Adipose tissue (tissue), 3 donors: Measurements from ENCODE around the gene CCDC57. TPM values are rescaled to one million over a fixed set of nuclear protein-coding genes. Genes with fewer than 3 reads are reported as not detected.

Experiments
- H3K27ac ChIP-seq: one replicate; pipeline ENCODE4 v1.5.1; 2013; ENCODE audit warnings: low read depth, low read length
- whole genome bisulfite sequencing, 3 donors: extraction: QIAGEN DNeasy Blood & Tissue Kit; methylation state at CpG; one replicate each; pipeline ENCODE4 v1.1.7; 2013; 5-methylcytosine and 5-hydroxymethylcytosine counted together
- polyA plus RNA-seq, 3 donors: library from polyadenylated mRNA; stranded (reverse); fragments of 200-250 nt; gene quantifications; one replicate each; pipeline ENCODE4 v1.2.3, GENCODE V29; 2013
- donor health status: healthy with polysubstance abuse.
- donor health status: Bipolar disorder and iron deficiency.
- donor health status: healthy.

CCDC57 gene
- polyA plus RNA-seq, 3 donors = 22.7 to 23.7 (median 22.9) TPM

DNA sequence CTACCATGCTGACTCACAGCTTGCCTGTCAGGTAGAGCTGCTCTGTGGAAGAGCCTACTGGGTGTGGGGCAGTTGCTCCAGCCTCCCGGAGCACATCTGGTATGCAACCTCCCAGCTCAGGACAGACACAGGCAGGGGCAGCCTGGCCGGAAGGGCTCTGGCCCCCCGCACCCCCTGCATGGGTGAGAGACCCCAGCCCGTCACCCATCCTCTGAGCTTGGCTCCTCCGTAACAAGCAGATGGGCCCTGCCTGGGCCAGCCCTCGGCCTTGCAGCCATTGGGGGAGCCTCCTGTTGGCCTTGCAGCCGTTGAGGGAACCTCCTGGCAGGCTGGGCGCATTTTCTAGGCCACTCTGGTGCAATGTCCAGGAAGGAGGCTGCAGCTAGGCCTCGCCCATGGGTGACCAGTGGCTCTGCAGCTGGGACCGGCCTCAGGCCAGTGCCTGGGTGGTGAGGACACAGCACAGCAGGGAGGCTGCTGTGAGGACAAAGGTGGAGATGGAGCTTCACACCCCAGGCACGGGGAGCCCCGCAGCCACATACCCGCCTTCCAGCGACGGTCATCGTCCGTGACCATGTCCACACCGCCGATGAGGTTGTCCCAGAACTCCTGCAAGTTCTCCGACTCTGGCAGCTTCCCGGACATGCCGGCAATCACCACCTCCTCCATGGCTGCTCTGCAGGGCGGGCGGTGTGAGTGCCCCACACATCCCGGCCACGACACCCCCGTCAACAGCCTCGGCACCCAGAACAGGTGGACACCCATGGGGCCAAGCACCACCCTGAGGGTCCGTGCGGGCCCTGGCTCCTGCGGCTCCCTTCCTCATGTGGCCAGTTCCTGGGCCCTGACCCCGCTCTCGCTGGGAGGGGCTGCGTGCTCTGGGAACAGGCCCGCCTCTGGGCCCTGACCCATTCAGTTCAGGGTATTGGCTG lies 116.6 kb downstream of the CCDC57 start:
- 74 to 93% (median 85%) methylated on average over 34 to 35 of the region's 35 CpGs for WGBS, 3 donors
- H3K27ac ChIP-seq = no peak overlapping the region

DNA sequence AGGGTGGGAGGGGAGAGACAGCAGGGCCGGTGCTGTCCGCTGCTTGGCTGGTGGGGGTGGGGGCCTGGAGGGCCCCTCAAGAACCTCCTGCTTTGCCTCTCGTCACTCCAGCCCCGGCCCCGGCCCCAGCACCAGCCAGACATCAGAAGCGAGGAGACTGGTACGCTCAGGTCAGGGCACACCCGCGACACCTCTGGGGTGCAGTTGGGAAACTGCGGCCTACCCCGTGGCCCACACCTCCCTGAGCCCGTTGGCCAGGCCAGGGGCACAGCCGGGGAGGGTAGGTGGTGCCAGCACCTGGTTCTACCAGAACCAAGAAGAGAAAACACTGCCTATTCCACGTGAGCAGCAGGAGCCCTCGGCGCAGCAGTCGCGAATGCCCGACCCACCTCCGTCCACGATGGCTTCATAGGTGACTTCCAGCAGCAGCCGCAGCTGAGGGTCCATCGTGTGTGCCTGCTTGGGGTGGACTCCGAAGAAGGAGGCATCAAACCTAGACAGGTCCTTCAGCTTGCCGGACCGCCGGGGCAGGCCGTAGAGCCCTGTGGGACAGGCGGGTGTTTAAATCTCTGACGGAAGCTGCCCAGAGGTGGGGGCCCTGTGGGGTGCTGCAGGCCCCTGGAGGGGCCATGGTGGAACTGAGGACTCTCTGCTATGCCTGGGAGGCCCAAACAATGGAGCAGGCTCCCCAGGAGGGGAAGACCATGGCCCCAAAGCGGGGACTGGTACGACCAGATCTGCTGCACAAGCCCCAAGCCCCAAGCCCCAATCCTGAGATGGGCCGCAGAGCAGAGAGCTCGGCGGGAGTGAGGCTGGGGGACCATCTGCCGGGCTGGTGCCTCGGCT lies 117.5 kb downstream of the CCDC57 start:
- WGBS, 3 donors = 85 to 94% (median 86%) methylated on average over 33 to 37 of the region's 37 CpGs
- no peak overlapping the region for H3K27ac ChIP-seq

DNA sequence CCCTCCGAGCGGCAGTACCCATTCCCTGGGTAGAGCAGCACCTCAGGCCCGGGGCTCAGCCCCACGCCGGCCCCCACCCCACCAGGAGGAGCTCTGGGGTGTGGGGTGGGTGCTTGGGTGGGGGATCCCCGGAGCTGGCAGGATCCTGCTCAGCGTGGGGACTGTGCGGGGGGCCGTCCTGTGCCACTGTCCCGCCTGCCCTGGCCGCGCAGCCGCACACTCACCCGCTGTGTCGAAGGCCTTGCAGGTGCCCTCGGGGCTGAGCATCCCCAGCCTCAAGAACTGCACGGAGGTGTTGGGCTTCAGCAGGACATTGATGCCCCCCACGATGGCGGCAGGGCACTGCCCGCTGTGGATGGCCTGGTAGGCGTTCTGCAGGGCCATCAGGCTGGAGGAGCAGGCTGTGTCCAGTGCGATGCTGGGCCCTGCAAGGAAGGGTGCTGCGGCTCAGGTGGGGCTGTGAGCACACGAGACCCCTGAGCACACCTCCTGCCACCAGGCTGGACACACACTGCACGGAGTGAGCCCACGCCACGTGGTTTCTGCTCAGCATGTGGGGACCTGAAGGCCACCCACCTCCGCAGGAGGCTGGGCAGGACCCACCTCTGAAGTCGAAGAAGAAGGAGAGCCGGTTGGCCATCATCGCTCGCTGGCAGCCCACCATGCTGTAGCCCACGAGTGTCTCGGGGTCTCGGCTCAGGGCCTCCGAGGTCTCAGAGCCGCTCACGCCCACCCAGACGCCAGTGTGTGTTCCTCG lies 119.5 kb downstream of the CCDC57 start:
- 87 to 96% (median 91%) methylated on average over 36 to 40 of the region's 40 CpGs for WGBS, 3 donors
- no peak overlapping the region for H3K27ac ChIP-seq

DNA sequence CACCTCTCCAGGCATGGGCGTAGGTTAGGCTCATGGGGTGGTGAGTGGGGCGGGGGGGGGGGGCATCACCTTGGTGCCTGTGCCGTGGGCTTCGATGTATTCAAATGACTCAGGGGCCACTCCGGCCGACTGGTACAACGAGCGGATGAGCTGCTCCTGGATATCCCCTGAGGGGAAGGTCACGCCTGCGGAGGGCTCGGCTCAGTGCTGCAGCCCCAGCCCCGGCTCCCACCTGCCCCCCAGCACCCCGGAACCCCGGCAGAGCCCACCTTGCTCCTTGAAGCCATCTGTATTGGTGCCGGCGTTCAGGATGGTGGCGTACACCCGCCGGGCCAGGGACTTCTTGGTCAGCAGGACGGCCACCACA lies 120.0 kb downstream of the CCDC57 start:
- no peak overlapping the region for H3K27ac ChIP-seq
- 83 to 93% (median 93%) methylated on average over 15 to 20 of the region's 20 CpGs for WGBS, 3 donors

DNA sequence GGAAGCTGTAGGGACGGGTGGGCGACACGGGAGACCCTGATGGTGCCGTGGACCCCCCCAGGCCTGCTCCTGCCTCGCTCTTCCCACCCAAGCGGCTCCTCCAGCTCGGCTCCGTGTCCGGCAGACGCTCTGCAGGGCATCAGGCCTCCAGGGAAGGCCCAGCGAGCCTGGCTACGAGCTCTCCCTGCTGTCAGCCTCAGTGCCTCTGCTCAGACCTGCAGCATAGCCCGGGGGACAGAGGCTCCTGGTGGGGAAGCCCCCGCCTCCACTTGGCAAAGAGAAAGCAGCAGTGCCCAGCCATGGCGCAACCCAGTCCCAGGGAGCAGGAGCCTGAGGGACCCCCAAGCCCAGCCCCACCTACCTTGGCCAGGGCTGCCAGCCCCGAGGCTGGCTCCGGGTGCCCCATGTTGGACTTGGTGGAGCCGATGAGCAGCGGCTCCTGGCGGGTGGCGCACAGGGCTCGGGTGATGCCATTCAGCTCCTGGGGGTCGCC lies 120.5 kb downstream of the CCDC57 start:
- WGBS, 3 donors = 90 to 91% (median 90%) methylated on average over 23 of the region's 23 CpGs
- H3K27ac ChIP-seq = no peak overlapping the region

DNA sequence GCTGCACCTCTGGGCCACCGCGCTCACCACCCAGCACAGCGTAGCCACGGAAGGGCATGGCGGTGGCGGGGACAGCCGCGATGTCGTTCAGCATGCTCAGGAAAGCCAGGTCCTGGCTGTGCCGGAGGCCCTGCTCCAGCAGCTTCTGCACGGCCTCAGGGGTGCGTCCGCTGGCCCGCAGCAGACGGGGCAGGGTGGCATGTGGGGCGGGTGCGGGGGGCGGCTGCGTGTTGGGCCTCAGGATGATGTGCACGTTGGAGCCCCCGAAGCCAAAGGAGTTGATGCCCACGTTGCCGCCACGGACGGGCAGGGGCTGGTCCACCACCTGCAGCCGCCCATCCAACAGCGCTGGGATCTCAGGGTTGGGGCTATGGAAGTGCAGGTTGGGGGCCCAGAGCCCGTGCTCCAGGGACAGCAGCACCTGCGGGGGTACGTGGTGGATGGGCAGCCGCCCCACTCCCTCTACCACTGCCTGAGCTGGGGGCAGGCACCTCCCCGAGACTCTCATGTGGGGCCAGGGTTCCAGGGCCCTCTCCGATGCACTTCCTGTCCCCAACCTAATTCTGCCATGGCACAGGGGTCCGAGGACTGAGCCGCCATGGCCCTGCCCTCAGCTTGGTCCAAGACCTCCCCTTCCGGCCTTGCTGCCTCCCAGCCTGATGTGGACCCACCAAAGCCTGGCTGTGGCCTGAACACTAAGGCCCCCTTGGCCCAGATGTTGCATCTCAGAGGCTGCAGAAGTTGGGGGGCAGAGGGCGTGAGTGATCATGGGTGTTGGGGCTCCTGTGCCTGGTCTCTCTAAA lies 121.2 kb downstream of the CCDC57 start:
- no peak overlapping the region for H3K27ac ChIP-seq
- 91 to 96% (median 92%) methylated on average over 35 to 37 of the region's 37 CpGs for WGBS, 3 donors

DNA sequence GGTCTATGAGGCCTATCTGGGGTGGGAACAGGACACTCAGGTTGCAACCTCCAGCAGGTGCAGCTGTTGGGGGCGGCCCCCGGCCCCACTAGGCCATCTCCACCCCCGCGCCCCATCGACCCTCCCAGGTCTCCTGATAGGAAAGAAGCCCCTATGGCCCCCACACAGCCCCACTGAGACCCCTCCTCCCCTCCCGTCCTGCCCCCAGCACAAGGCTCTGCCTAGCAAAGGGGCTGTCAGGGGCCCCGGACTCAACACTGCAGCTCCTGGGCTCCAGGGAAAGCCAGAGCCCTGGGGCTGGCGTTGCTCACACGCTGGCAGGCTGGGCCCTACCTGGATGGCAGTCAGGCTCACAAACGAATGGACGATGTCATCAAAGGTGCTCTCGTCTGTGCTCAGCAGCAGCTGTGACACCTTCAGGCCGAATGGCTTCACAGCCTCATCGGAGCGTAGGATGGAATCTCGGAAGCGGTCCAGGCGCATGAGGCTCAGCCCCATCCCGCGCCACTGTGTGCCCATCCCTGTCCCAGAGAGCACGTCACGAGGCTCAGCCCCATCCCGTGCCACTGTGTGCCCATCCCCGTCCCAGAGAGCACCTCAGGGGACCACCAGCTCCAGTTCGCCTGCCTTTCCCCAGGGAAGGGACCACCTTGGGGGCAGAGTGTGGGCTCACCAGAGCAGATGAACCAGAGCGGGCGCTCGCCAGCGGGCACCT lies 121.9 kb downstream of the CCDC57 start:
- WGBS, 3 donors = 93 to 94% (median 93%) methylated on average over 27 to 29 of the region's 29 CpGs
- H3K27ac ChIP-seq = no peak overlapping the region

DNA sequence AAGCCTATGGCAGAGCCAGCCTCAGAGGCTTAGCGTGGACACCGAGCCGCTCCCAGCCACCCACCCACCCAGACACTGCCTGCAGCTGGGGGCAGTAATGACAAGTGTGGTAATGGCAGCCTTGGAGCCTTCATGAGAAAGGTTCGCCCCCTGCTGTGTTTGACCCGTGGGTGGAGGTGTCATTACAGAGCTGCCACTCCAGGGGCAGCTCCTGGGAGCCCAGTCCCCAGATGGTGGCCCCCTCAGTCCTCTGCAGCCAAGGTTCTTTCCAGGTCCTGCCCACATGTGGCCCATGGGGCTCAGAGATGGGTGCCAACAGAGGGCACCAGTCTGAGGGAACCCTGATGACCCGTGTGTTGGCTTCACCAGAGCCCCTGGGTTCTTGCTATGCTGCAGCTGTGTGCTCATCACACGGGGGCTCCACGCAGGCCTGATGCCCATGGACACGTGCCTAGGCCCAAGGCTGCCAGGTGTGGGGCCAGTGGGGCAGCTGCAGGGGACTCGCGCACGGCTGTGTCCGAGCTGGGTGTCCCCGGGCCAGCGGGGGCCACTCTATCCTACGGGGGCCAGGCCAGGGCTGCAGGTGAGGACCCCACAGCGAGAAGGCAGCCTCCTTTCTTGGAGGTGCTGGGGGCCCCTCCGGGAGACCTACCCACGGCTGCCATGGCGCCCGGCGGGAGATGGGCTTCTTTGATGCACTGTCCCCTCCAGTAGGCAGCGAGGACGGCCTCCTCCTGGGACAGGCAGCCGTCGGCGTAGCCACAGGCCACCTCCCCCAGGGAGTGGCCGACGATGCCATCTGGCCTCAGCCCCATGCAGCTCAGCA lies 122.7 kb downstream of the CCDC57 start:
- no peak overlapping the region for H3K27ac ChIP-seq

DNA sequence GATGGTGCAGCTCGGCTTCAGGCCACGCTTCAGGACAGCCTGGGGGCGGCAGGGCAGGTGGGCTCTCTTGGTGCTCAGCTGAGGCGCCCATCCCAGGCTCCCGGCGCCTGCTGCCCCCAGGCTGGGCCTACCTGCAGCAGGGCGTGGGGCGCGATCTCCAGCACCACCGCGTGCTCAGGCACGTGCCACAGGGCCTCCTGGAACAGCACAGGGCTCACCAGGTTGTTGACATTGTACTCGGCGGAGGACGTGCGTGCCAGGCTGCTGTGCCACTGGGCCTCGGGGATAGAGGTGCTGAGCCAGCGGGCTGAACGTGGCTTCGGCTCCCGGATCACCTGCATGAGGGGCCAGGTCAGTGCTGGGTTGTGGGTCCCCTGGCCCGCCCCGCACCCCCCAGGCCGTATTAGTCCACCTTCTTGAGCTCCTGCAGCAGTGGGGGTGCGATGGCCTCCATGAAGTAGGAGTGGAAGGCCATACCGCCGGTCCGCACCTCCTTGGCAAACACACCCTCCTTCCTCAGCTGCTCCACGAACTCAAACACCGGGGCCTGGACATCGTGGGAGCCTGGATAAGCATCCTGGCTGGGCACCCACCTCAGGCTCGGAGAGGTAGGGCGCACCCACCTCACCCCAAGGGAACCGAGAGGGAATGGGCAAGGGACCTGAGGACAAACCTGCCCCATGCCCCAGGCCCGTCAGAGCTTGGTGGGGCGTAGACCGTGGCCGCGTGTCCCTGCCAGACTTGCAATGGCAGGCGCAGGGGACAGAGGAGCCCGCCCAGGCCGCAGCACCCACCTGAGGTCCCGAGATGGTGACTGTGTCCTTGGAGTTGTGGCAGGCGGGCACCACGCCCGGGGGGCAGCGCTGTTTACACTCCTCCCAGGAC lies 123.6 kb downstream of the CCDC57 start:
- H3K27ac ChIP-seq = no peak overlapping the region
- 92 to 94% (median 93%) methylated on average over 42 to 47 of the region's 47 CpGs for WGBS, 3 donors

More for the DNA sequence above, 122.7 kb downstream of the CCDC57 start:
- WGBS, 3 donors = 86 to 91% (median 86%) methylated on average over 24 to 29 of the region's 29 CpGs

DNA sequence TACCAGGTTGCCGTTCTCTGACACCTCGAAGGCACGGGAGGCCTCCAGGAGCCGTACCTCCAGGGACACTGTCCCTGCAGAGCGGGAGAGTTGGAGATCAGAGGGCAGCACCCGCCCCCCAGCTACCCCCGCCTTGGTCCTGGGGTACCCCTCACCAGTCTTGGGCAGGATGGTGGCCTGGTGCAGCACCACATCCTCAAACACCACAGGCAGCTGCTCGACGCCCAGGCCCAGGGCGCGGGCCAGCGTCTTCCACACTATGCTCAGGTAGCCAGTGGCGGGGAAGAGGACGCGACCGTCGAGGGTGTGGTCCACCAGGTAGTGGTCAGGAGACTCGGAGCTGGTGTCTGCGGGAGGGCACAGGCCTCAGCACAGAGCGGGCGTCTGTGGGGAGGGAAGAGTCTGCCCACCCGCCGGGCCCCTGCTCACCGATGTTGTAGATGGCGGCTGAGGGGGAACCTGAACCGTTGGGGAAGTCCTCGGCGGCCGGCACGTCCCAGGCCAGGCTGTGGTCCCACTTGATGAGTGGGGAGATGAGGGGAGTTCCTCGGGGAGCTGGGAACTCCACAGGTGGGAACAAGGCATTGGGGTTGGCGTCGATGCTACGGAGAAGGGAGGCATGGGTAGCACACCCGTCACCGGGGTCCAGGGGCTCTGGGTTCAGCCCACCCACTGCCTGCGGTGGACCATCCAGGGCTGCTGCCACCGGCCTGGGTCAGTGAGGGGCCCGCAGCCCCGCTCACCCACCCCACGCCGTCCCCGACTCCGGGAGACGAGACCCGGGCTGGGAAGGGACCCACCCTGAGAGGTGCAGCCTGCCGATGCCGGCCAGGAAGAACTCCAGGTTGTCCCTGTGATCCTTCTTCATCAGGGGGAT lies 124.4 kb downstream of the CCDC57 start:
- no peak overlapping the region for H3K27ac ChIP-seq
- WGBS, 3 donors = 94 to 95% (median 95%) methylated on average over 45 to 48 of the region's 48 CpGs

DNA sequence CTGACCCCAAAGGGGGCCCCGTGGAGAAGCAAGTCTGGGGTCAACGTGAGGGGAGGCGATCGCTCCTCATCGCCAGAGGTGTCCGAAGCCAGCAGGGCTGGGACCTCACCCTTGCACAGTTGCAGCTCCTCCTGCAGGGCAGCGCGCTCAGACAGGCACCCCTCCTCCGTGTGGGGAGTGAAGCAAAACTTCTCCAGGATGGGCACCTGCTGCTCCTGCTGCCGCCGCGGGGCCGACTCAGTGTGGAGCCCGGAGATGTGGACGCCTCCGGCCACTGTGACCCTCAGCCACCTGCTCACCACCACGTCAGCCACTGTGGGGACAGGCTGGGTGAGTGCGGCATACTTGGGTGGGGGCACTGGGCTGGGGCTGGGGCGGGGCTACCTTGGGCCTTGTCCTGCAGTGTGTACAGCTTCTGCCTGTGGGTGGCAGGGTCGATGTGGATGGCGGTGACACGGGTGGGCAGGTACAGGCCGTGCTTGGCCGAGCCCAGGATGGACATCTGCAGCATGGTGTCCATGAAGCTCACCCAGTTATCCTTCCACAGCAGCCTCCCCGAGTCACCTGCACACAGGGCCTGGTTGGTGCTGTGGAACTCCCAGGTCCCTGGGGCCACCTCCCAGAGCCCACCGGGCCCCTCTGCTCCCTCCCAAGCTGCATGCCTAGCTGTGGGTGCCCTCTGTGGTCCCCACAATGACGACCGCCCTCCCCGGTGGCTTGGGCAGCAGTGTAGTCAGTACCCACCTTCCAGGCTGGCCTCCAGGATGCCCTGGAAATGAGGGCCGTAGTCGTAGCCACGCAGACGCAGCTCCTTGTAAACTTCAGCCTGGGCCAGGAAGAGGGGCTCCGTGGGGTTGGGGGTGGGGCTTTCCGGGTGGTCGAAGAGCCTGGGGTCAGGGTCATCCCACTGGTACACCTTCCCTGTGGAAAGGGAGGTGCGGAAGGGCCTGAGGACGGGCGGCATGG lies 125.4 kb downstream of the CCDC57 start:
- 89 to 92% (median 91%) methylated on average over 39 of the region's 39 CpGs for WGBS, 3 donors
- H3K27ac ChIP-seq = no peak overlapping the region

DNA sequence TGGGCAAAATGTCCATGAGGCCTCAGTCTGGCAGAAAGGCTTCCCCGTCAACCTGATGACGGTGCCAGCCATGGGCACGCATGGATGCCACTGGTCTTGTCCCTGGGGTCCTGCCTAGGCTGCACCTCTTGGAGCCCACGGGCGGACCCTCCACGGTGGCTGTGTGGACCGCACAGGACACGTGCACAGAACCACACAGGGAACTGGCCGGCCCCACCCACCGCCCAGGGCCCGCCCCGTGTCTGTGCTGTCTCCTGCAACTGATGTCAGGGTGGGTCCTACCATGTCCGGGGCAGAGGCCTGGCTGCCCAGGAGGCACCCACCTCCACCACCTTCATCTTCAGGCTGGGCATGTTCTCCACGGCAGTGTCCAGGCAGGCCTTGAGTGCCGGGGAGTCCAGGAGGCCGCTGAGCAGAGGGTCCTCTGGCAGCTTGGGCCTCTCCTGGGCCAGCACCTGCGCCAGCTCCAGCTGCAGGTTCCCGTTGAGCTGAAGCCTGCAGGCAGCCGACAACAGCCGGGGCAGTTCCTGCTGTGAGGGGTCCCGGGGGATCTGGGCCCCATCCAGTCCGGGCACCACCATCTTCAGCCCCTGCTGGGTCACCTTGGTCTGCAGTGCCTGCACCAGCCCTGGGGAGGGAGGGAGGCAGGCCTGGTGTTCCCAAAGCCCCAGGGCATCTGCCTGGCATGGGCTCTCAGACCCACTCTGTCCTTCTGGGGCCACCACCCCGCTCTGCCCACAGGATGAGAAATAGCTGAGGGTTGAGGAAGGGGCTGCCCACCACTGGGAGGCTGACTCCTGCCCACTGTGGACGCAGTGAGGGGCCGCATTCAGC lies 126.5 kb downstream of the CCDC57 start:
- no peak overlapping the region for H3K27ac ChIP-seq
- WGBS, 3 donors = 85 to 93% (median 87%) methylated on average over 25 of the region's 25 CpGs
